T-helper 2 cell (primary cell): Measurements from ENCODE around the gene ADSS1.

Experiments
- DNase-seq, 5 experiments: peaks; one replicate each; pipeline versions ENCODE4 v3.0.0 to v3.0.0-alpha.2; 2012 to 2022

Gene ADSS1

GRCh38 chr14:104734991-104735779 lies 11.2 kb downstream of the ADSS1 start:
- no peak for DNase-seq

- no peak for DNase-seq
Observed at GRCh38 chr14:104735830-104736642, 12.0 kb downstream of the ADSS1 start.

- no peak for DNase-seq
Observed at GRCh38 chr14:104738375-104739019, 14.5 kb downstream of the ADSS1 start.

- no peak for DNase-seq
Observed at GRCh38 chr14:104739026-104739425, 15.0 kb downstream of the ADSS1 start.

- DNase-seq, result no peak
Observed at GRCh38 chr14:104739546-104740516, 15.8 kb downstream of the ADSS1 start.

- no peak for DNase-seq
Observed at GRCh38 chr14:104741108-104741802, 17.2 kb downstream of the ADSS1 start.

- no peak for DNase-seq
Observed at GRCh38 chr14:104741803-104742251, 17.8 kb downstream of the ADSS1 start.

- no peak for DNase-seq
Observed at GRCh38 chr14:104742586-104743455, 18.8 kb downstream of the ADSS1 start.

- DNase-seq, result no peak
Observed at GRCh38 chr14:104743461-104744380, 19.7 kb downstream of the ADSS1 start.

- no peak for DNase-seq
Observed at GRCh38 chr14:104744484-104744883, 20.5 kb downstream of the ADSS1 start.

- no peak for DNase-seq
Observed at GRCh38 chr14:104745431-104745830, 21.4 kb downstream of the ADSS1 start.

GRCh38 chr14:104746071-104746545 lies 22.1 kb downstream of the ADSS1 start:
- DNase-seq, result peak in 1 of 5 experiments; percentile 79

- no peak for DNase-seq
Observed at GRCh38 chr14:104746934-104747481, 23.0 kb downstream of the ADSS1 start.

GRCh38 chr14:104747876-104748275 lies 23.8 kb downstream of the ADSS1 start:
- no peak for DNase-seq

GRCh38 chr14:104749111-104749649 lies 25.2 kb downstream of the ADSS1 start:
- no peak for DNase-seq

- DNase-seq, result no peak
Observed at GRCh38 chr14:104750056-104750752, 26.2 kb downstream of the ADSS1 start.

- peak in 1 of 5 experiments; percentile 39 for DNase-seq
Observed at GRCh38 chr14:104750753-104751057, 26.7 kb downstream of the ADSS1 start.
